ENCODE measurements around the gene OR6N2. TPM values are rescaled to one million over a fixed set of nuclear protein-coding genes. Genes with fewer than 3 reads are reported as not detected.

Gene OR6N2
- total and polyA plus RNA-seq, 9 of the 15 experiments (the other 6 are each of a cell fraction or from before 2014, with no cell fraction given) = not detected

GRCh38 chr1:158754420-158754819, 26.6 kb downstream of the OR6N2 start, which contains the start of gene OR6K6:
Gene OR6K6, plus strand, starts transcription at chr1:158754720. Its CDS starts 168 bp downstream, at chr1:158754888.
- Histone ChIP-seq H3K4me1 (replicated peaks in 1 of 2; ENCODE audit: control insufficient read depth in 2 of 2, insufficient read depth in 2 of 2, low read length in 2 of 2) (peaks cover 0 to 4% of the 10 kb centered on the region in 2 experiments; a peak in 2 of 5 replicates), H3K4me3 (no peak within 1 kb of the TSS), H3K4me2 (ENCODE audit: insufficient read depth, low read length) (no peak within 1 kb of the TSS), H3K9me3 (replicated peaks; ENCODE audit: control insufficient read depth, insufficient read depth, low read depth, low read length) (no peaks in the 10 kb centered on the region), H3K79me2 (ENCODE audit: control insufficient read depth, insufficient read depth, low read length) (no peaks in the 10 kb centered on the region), H3K27ac (ENCODE audit: extremely low read depth, low read depth, low read length) (no peak within 1 kb of the TSS), H3K27me3 (ENCODE audit: control insufficient read depth in 2 of 2, insufficient read depth in 2 of 2, low read length in 2 of 2) (no peaks in the 10 kb centered on the region), H3K36me3 (ENCODE audit: control insufficient read depth, insufficient read depth, low read length) (no peaks in the 10 kb centered on the region), H2AFZ (ENCODE audit: low read depth, low read length) (no peak within 1 kb of the TSS), H3K9me1 (ENCODE audit: control insufficient read depth, insufficient read depth, low read length) (no peaks in the 10 kb centered on the region), H4K20me1 (replicated peaks; ENCODE audit: control insufficient read depth, insufficient read depth, low read length) (no peaks in the 10 kb centered on the region), H3K9ac (ENCODE audit: insufficient read depth in 1 of 2, low read depth in 2 of 2, low read length in 2 of 2) (no peak within 1 kb of the TSS)
- intact Hi-C loops (cut with micrococcal nuclease) (no loop called here), in situ Hi-C loops (cut with MboI) (no loop called here)
- ChIA-PET POLR2A (interaction anchor here (0.6 to 0.7 kb wide), 2 partner anchors 20 to 108 kb away, joined by 3 read pairs; no protein-coding TSS in a partner anchor), CTCF (ENCODE audit: low intra/inter-chr PET ratio) (no interaction called here)
- no TSS peak for BruUV-seq (replicated peaks)
- FAIRE-seq (no peak), ATAC-seq (no peak), DNase-seq (ENCODE audit: extremely low read depth in 1 of 4, low spot score in 3 of 4) (no peak)
- 6% methylated on average over 2 of the region's 2 CpGs for WGBS (ENCODE audit: insufficient coverage, low coverage, missing lambda C conversion rate)
- TF ChIP-seq MAFK (IDR thresholded peaks at IDR 0.05; ENCODE audit: low read length) (no peak), HNRNPK (IDR thresholded peaks at IDR 0.05; ENCODE audit: low read depth, low read length, poor library complexity, severe bottlenecking) (no peak), SMAD2 (IDR thresholded peaks at IDR 0.05; ENCODE audit: low read depth, low read length) (no peak), RBFOX2 (IDR thresholded peaks at IDR 0.05; ENCODE audit: low read depth, low read length) (no peak), FOXM1 (IDR thresholded peaks at IDR 0.05; ENCODE audit: low read depth) (no peak), FOXM1 (CRISPR knock-in tag; IDR thresholded peaks at IDR 0.05; ENCODE audit: low read depth) (no peak), KLF10 (CRISPR knock-in tag; IDR thresholded peaks at IDR 0.05) (no peak), TAF15 (IDR thresholded peaks at IDR 0.05; ENCODE audit: low read depth, low read length) (no peak), CHD2 (IDR thresholded peaks at IDR 0.05; ENCODE audit: low read depth, low read length) (no peak), SOX6 (IDR thresholded peaks at IDR 0.05) (no peak), HOXB6 (CRISPR knock-in tag; IDR thresholded peaks at IDR 0.05; ENCODE audit: borderline replicate concordance) (no peak), KLF16 (IDR thresholded peaks at IDR 0.05) (no peak), DEAF1 (CRISPR knock-in tag; IDR thresholded peaks at IDR 0.05) (no peak), E4F1 (CRISPR knock-in tag; IDR thresholded peaks at IDR 0.05; ENCODE audit: borderline replicate concordance) (no peak), XRCC4 (IDR thresholded peaks at IDR 0.05; ENCODE audit: extremely low read depth, insufficient read depth, insufficient read length) (no peak)
- TF ChIP-seq, protein P1, sequence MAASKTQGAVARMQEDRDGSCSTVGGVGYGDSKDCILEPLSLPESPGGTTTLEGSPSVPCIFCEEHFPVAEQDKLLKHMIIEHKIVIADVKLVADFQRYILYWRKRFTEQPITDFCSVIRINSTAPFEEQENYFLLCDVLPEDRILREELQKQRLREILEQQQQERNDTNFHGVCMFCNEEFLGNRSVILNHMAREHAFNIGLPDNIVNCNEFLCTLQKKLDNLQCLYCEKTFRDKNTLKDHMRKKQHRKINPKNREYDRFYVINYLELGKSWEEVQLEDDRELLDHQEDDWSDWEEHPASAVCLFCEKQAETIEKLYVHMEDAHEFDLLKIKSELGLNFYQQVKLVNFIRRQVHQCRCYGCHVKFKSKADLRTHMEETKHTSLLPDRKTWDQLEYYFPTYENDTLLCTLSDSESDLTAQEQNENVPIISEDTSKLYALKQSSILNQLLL (CRISPR knock-in tag; IDR thresholded peaks at IDR 0.05; ENCODE audit: borderline replicate concordance) = no peak
- TF ChIP-seq, protein P2, sequence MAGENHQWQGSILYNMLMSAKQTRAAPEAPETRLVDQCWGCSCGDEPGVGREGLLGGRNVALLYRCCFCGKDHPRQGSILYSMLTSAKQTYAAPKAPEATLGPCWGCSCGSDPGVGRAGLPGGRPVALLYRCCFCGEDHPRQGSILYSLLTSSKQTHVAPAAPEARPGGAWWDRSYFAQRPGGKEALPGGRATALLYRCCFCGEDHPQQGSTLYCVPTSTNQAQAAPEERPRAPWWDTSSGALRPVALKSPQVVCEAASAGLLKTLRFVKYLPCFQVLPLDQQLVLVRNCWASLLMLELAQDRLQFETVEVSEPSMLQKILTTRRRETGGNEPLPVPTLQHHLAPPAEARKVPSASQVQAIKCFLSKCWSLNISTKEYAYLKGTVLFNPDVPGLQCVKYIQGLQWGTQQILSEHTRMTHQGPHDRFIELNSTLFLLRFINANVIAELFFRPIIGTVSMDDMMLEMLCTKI (IDR thresholded peaks at IDR 0.05; ENCODE audit: partially characterized antibody) = no peak

Data from K562 (cell line).